Kidney epithelial cell (primary cell): Measurements from ENCODE around the gene ARSG. TPM values are rescaled to one million over a fixed set of nuclear protein-coding genes. Genes with fewer than 3 reads are reported as not detected.
A peak's percentile ranks its signal among the peaks of the same experiment; 100 is the strongest.

Experiments used
- DNase-seq: peaks from one replicate; pipeline ENCODE4 v3.0.0-alpha.2; 2010; ENCODE audit warnings: low read depth
- H3K27me3 ChIP-seq: 2 replicates; pipeline ENCODE4 v1.6.0; 2011; ENCODE audit warnings: low read length; ENCODE audit not compliant: control insufficient read depth, insufficient read depth
- H3K36me3 ChIP-seq: 2 replicates; pipeline ENCODE4 v1.5.1; 2011; ENCODE audit warnings: low read length; ENCODE audit not compliant: control insufficient read depth, insufficient read depth
- H3K4me3 ChIP-seq: 2 replicates; pipeline ENCODE4 v1.5.1; 2011; ENCODE audit warnings: low read depth, mild to moderate bottlenecking, control low read depth, low read length
- CTCF ChIP-seq: IDR thresholded peaks from 2 replicates; pipeline ENCODE4 v1.5.1; 2011; ENCODE audit warnings: mild to moderate bottlenecking, moderate library complexity, low read length, control low read depth, inconsistent platforms; ENCODE audit not compliant: insufficient read depth, poor library complexity, severe bottlenecking
- total RNA-seq: library from RNA; depleted of rRNA; stranded (reverse); fragments of >200 nt; gene quantifications from 2 replicates; pipeline ENCODE4 v1.2.3, GENCODE V29; 2015

ARSG gene
- total RNA-seq, 1 donor from 2014 or later, result 2.9 TPM

DNA sequence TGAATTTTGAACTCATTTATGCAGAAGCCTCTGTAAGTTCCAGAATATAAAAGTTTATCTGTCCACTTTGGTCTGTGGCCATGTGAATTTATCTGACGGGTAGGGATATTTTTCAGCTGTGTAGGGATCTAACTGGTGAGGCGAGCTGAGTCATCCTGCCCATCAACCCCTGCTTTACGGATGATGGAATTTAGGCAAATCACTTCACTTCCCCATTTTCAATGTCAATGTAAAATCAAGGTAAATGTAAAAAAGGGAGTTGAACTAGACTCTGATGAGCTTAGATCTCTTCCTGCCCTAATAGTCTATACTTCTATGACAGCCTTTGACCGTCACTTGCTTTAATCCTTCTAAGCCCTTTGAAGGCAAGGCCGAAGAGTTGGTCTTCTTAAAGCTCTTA is 2.9 kb upstream of the ARSG start:
- Histone ChIP-seq H3K27me3 (peaks cover 19% of the 10 kb centered on the region), H3K4me3 (no peak overlapping the region), H3K36me3 (no peaks in the 10 kb centered on the region)
- no peak for TF ChIP-seq CTCF
- no peak for DNase-seq

DNA sequence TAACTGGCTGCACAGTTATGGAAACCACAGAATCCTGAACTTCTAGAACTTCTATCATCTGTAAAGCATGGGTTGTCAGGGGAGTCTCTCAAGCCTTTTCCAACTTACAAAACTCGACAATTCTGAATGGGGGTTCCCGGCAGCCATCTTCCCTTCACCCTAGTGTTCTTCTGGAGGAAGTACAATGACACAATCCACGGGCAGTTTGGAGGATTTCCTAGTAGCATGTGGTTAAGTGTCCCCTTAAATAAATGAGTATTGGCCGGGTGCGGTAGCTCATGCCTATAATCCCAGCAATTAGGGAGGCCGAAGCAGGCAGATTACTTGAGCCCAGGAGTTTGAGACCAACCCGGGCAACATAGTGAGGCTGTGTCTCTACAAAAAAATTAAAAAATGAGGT is 2.5 kb upstream of the ARSG start:
- Histone ChIP-seq H3K27me3 (peaks cover 19% of the 10 kb centered on the region), H3K36me3 (no peaks in the 10 kb centered on the region)

GRCh38 chr17:68289473-68289872 is 1.8 kb upstream of the ARSG start:
- DNase-seq, result no peak
- no peak for TF ChIP-seq CTCF
- Histone ChIP-seq H3K36me3 (no peaks in the 10 kb centered on the region), H3K27me3 (peaks cover 24% of the 10 kb centered on the region), H3K4me3 (no peak overlapping the region)

More for the DNA sequence above, 2.5 kb upstream of the ARSG start:
- TF ChIP-seq CTCF, result no peak
- no peak overlapping the region for H3K4me3 ChIP-seq
- no peak for DNase-seq

GRCh38 chr17:68289936-68290267 is 1.4 kb upstream of the ARSG start:
- Histone ChIP-seq H3K36me3 (no peaks in the 10 kb centered on the region), H3K4me3 (no peak overlapping the region), H3K27me3 (peaks cover 24% of the 10 kb centered on the region)
- TF ChIP-seq CTCF, result no peak
- DNase-seq, result no peak

DNA sequence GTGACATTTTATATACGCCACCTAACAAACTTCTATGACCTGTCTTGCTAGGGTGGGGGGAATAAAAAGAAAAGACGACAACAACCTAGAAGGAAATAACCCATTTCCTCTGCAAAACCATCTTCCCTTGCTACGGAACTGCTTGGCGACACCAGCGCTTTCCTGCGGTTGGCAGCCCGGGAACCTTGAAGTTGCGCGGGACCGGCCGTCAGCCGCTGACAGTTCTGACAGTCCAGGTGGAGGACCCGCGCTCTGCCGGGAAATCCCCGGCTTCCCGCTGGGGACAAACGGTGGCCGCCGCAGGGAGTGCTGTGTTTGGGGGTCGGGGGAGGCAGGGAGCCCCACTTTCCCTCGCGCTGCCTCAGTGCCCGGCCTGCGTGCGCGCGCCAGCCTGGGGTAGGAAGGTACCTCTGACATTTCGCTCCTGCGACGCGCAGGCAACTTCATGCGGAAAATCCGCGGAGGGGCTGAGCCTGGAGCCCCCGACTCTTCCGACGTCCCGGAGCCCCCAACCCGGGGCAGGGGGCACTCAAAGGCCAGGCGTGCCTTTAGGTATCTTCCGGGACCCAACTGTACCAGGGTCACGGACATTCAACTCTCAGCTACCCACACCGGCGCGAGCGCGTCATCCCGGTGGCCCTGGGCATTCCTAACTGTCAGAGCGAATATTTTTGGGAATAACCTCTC is 884 bp upstream of the ARSG start:
- no peak for DNase-seq
- Histone ChIP-seq H3K27me3 (peaks cover 24% of the 10 kb centered on the region), H3K4me3 (peak overlapping the region; percentile 58), H3K36me3 (no peaks in the 10 kb centered on the region)
- TF ChIP-seq CTCF, result no peak
